A549 (cell line): ENCODE measurements around the gene TMEM129. TPM values are rescaled to one million over a fixed set of nuclear protein-coding genes. Genes with fewer than 3 reads are reported as not detected.

Experiments
- ATAC-seq, 2 experiments: fragments of 200-7000 bp in 1 of 2; fragments of >200 bp in 1 of 2; cut with Nextera tagmentation in 1 of 2; cut with Tn5 transposase in 1 of 2; 3 replicates each; pipeline versions ENCODE4 v1.8.0 to v1.9.1; 2018 to 2020; ENCODE audit warnings: mild to moderate bottlenecking in 1 of 2, moderate library complexity in 1 of 2
- CTCF ChIA-PET: fragments of 300-600 bp; sonication (Branson Sonifier 250); formaldehyde crosslinking; extraction: SDS; loops from one replicate; lab custom pipeline; 2021; ENCODE audit warnings: antibody characterized with exemption, inconsistent platforms; lab: Yijun Ruan, JAX
- POLR2A ChIA-PET: fragments of 350-600 bp; formaldehyde crosslinking; extraction: SDS; loops from one replicate; lab custom pipeline; 2021; ENCODE audit warnings: antibody characterized with exemption, inconsistent platforms; lab: Yijun Ruan, JAX
- DNase-seq, 2 experiments: peaks; one replicate each; pipeline versions ENCODE4 v3.0.0 to v3.0.0-alpha.2; 2011 to 2016; ENCODE audit warnings: low read depth in 1 of 2, low spot score in 1 of 2
- FAIRE-seq: peaks from 2 replicates; lab custom pipeline; 2011; peaks lifted over from hg19 to GRCh38; lab: Jason Lieb, UNC
- H3K27ac ChIP-seq, 2 experiments: fragments of >200 bp; sonication (Bioruptor Twin); formaldehyde crosslinking; 3 replicates each; pipeline ENCODE4 v1.5.1; 2016 to 2017
- H3K4me1 ChIP-seq: fragments of >200 bp; sonication (Bioruptor Twin); formaldehyde crosslinking; 3 replicates; pipeline ENCODE4 v1.6.1; 2016
- H3K4me2 ChIP-seq: fragments of >200 bp; sonication (Bioruptor Twin); formaldehyde crosslinking; 3 replicates; pipeline ENCODE4 v1.6.1; 2016
- H3K4me3 ChIP-seq: fragments of >200 bp; sonication (Bioruptor Twin); formaldehyde crosslinking; 3 replicates; pipeline ENCODE4 v1.5.1; 2016
- H3K9me3 ChIP-seq: fragments of >200 bp; sonication (Bioruptor Twin); formaldehyde crosslinking; 3 replicates; pipeline ENCODE4 v1.6.1; 2016
- E2F6 ChIP-seq: IDR thresholded peaks from 2 replicates; pipeline ENCODE4 v1.6.1; 2012; ENCODE audit warnings: low read depth, borderline replicate concordance
- ESRRA ChIP-seq: fragments of 150-350 bp; IDR thresholded peaks from 2 replicates; pipeline ENCODE4 v1.6.1; 2014; ENCODE audit warnings: mild to moderate bottlenecking, low read length, borderline replicate concordance
- MAX ChIP-seq: IDR thresholded peaks from 2 replicates; pipeline ENCODE4 v1.6.1; 2012
- NR3C1 ChIP-seq: fragments of >200 bp; sonication (Bioruptor Twin); formaldehyde crosslinking; IDR thresholded peaks from 3 replicates; pipeline ENCODE4 v1.6.1; 2017
- PHF8 ChIP-seq: fragments of 200-600 bp; sonication (generic); IDR thresholded peaks from 2 replicates; pipeline ENCODE4 v1.6.1; 2016; ENCODE audit warnings: low read depth, mild to moderate bottlenecking, antibody characterized with exemption, moderate library complexity, borderline replicate concordance
- POLR2A ChIP-seq: IDR thresholded peaks from 2 replicates; pipeline ENCODE4 v1.6.1; 2012; ENCODE audit warnings: mild to moderate bottlenecking, low read length
- POLR2AphosphoS2 ChIP-seq: conservative IDR thresholded peaks from 2 replicates; pipeline ENCODE4 v1.6.1; 2012; ENCODE audit warnings: low read length, improper control_type of control experiment, inconsistent platforms
- RCOR1 ChIP-seq: fragments of 150-350 bp; IDR thresholded peaks from 2 replicates; pipeline ENCODE4 v1.6.1; 2014; ENCODE audit warnings: antibody characterized with exemption, low read length, low read depth
- REST ChIP-seq: fragments of 200-600 bp; sonication (generic); IDR thresholded peaks from 2 replicates; pipeline ENCODE4 v1.6.1; 2016; ENCODE audit warnings: antibody characterized with exemption, mild to moderate bottlenecking, moderate library complexity
- SMC3 ChIP-seq: fragments of >200 bp; sonication (Bioruptor Twin); formaldehyde crosslinking; IDR thresholded peaks from 3 replicates; pipeline ENCODE4 v1.6.1; 2018; ENCODE audit warnings: inconsistent platforms
- TFCP2L1 ChIP-seq: fragments of 250-450 bp; sonication (Bioruptor Pico); IDR thresholded peaks from 2 replicates; pipeline ENCODE4 v1.5.0; 2021; ENCODE audit warnings: mild to moderate bottlenecking
- TP53 ChIP-seq: fragments of 250-450 bp; sonication (Bioruptor Pico); IDR thresholded peaks from 2 replicates; pipeline ENCODE4 v1.5.0; 2021; ENCODE audit warnings: mild to moderate bottlenecking, moderate library complexity
- USF2 ChIP-seq: fragments of 450-650 bp; IDR thresholded peaks from 2 replicates; pipeline ENCODE4 v1.6.1; 2014; ENCODE audit warnings: antibody characterized with exemption
- ZC3H11A ChIP-seq: fragments of 450-650 bp; IDR thresholded peaks from 2 replicates; pipeline ENCODE4 v1.6.1; 2014; ENCODE audit warnings: antibody characterized with exemption, mild to moderate bottlenecking
- ZNF302 ChIP-seq: fragments of 250-450 bp; sonication (Bioruptor Pico); IDR thresholded peaks from 2 replicates; pipeline ENCODE4 v1.9.0; 2021; ENCODE audit warnings: inconsistent platforms, mild to moderate bottlenecking, moderate library complexity
- ZSCAN20 ChIP-seq: fragments of 250-450 bp; sonication (Bioruptor Pico); IDR thresholded peaks from 2 replicates; pipeline ENCODE4 v1.8.0; 2022; ENCODE audit warnings: mild to moderate bottlenecking, moderate library complexity
- WGBS: methylation state at CpG from one replicate; pipeline ENCODE4 v1.1.6; 2017; ENCODE audit errors: missing lambda C conversion rate; 5-methylcytosine and 5-hydroxymethylcytosine counted together
- polyA plus RNA-seq, 4 experiments: library from polyadenylated mRNA; depleted of rRNA in 3 of 4; stranded (reverse); fragments of >200 nt; fragmentation: RNase III in 1 of 4; extraction: RNeasy Plus Mini Kit Qiagen cat#74134 plus additional on column Dnase treatment in 1 of 4; gene quantifications; 2 replicates in 3 of 4; 3 replicates in 1 of 4; pipeline ENCODE4 v1.2.3, GENCODE V29; 2011 to 2017

TMEM129 gene
- polyA plus RNA-seq, 2 of the 4 experiments (the other 2 are of a cell fraction): 12.7 to 20.4 TPM

- peaks cover 19% of the 10 kb centered on the region; the same call in 2 of the 3 replicates for H3K4me1 ChIP-seq
- H3K9me3 ChIP-seq: no peaks in the 10 kb centered on the region
- FAIRE-seq (no peak), ATAC-seq (peak; percentile 40 to 54; a peak in 5 of 6 replicates), DNase-seq (no peak)
- peak overlapping the region; percentile 98 for H3K4me2 ChIP-seq
- ChIA-PET POLR2A (interaction anchor here (1.6 to 1.8 kb wide), 2 partner anchors 8 to 27 kb away, joined by 4 to 20 read pairs; partner anchors contain the start of gene SLBP), CTCF (interaction anchor here (0.9 to 1.9 kb wide), 3 partner anchors 10 to 54 kb away, joined by 3 to 7 read pairs (median 4); no protein-coding TSS in a partner anchor)
- WGBS: 71% methylated on average over 1 of the region's 79 CpGs
- peak overlapping the region; percentile 93 to 99 for H3K27ac ChIP-seq
- peak overlapping the region; percentile 89 for H3K4me3 ChIP-seq
- TF ChIP-seq SMC3 (no peak), ESRRA (no peak), TFCP2L1 (CRISPR knock-in tag) (no peak), POLR2AphosphoS2 (no peak), REST (no peak), ZNF302 (CRISPR knock-in tag) (no peak), ZSCAN20 (no peak), USF2 (0 out of 2 replicates have a peak, but pooled peaks have one; percentile 5), MAX (peak; percentile 16; the same call in 1 of the 2 replicates), RCOR1 (no peak), E2F6 (no peak; the same call in 1 of the 2 replicates), PHF8 (peak; percentile 35; the same call in 1 of the 2 replicates), POLR2A (peak; percentile 32; the same call in 1 of the 2 replicates), ZC3H11A (no peak), NR3C1 (no peak)
These were observed 750 bp downstream of the TMEM129 start for GRCh38 chr4:1720163-1720983.

GRCh38 chr4:1718095-1718850 is 2.9 kb downstream of the TMEM129 start:
- Histone ChIP-seq H3K9me3 (no peaks in the 10 kb centered on the region), H3K4me3 (no peak overlapping the region), H3K4me1 (peaks cover 31% of the 10 kb centered on the region), H3K27ac (no peak overlapping the region), H3K4me2 (no peak overlapping the region)
- TF ChIP-seq TP53 (CRISPR knock-in tag): no peak
- CTCF ChIA-PET: interaction anchor here (0.8 to 2.1 kb wide), 3 partner anchors 8 to 359 kb away, joined by 3 to 9 read pairs (median 7); no protein-coding TSS in a partner anchor
- WGBS: 89% methylated on average over 20 of the region's 31 CpGs
- no peak for DNase-seq
- POLR2A ChIA-PET: no interaction called here
- no peak for ATAC-seq
- no peak for FAIRE-seq
